ENCODE data around the gene VCAN.

The VCAN gene

GRCh38 chr5:83564069-83564749, 92.7 kb downstream of the VCAN start:
- peak; percentile 91 for DNase-seq (ENCODE audit: low spot score)

GRCh38 chr5:83567741-83568140, 96.2 kb downstream of the VCAN start:
- no peak for DNase-seq (ENCODE audit: low spot score)

- no peak for DNase-seq (ENCODE audit: low spot score)
Observed at GRCh38 chr5:83568186-83568585, 96.6 kb downstream of the VCAN start.

DNA sequence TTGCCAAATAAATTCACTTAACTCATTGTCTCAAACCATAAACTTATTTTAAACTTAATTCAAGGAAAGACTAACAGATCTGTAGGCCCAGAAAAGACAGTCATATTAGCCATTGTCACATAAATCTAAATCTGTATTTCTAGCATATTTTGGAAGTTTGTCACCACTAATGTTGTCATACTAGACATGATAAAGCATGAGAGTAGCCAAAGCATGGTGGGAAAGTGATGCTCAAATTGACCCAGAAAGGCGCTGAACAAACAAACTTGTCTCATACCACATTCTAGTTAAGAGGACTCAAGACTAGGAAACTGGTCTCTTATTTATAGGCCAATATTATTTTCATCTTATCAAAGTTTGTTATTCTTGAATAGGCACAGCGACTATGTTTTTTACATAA, 99.4 kb downstream of the VCAN start:
- DNase-seq (ENCODE audit: low spot score), result no peak

DNA sequence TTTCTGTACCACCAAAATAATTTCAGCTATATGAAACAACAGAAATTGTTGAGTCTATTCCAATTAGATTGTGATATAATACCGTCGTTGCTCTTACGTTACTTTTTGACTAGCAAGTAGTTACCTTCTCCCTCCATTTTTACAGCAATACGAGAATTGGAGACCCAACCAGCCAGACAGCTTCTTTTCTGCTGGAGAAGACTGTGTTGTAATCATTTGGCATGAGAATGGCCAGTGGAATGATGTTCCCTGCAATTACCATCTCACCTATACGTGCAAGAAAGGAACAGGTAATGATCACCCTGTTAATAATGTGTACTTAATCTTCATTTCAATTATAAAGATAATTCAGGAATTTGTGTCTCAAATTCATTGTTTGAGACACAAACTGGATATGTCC, 100.7 kb downstream of the VCAN start:
- no peak for DNase-seq (ENCODE audit: low spot score)

DNA sequence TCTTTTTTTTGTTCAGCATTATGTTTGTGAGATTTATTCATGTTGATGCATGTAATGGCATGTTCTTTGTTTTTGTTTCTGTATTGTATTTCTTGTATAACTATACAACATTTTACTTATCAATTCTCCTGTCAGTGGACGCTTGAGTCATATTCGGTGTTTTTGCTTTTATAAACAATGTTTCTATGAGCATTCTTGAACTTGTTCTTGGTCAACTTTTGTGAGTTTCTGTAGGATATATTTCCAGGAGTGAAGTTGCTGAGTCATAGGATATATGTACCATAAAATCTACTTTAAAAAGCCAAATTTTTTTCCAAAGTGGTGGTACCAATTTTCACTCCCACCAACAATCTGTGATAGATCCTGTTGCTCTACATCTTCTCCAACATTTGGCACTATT, 104.8 kb downstream of the VCAN start:
- DNase-seq (ENCODE audit: low spot score), result no peak

DNA sequence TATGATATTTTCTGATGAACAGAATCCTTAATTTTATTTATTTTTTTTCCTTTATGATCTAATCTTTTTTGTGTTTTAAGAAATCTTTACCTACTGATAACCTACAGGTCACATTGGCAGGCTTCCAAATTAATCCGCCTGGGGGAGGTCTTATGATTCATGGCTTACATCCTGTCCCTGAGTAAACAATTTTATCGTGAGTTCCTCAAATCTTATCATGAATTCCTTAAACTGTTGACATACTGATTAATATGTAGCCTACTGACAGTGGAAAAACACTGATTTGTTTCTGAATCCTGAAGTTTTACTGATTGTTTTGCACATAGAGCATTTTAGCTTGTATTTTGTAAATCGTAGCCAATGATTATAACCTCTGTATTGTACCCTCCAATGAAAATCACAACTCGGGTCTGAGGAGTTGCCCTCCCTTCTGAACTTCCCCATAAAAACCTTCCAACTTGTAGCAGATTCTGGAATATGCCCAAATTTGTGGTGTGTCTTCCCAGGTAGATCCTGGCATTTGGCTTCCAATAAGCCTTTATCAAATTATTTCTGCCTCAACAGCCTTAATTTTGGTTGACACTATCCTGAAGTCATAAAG, 105.6 kb downstream of the VCAN start:
- no peak for DNase-seq (ENCODE audit: low spot score)

DNA sequence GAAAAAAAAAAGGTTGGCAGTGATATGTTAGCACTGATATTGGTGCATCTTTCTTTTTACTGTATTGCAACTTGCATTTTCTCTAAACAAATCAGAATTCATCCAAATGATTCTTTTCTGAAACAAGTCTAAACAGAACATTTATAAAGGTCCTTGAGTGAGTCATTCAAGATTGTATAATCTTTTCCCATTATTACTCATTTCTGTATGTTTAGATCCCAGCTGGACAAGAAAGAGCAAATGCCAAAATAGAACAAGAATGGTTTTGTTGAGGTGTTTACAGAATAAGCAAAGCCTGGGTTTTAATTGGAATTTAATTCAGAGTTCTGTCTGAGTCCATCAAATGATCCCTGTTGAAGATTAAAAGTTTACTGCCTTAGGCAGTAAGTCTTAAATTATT, 112.3 kb downstream of the VCAN start:
- DNase-seq (ENCODE audit: low spot score), result peak; percentile 37

GRCh38 chr5:83586874-83587776, 115.6 kb downstream of the VCAN start:
- no peak for DNase-seq (ENCODE audit: low spot score)

DNA sequence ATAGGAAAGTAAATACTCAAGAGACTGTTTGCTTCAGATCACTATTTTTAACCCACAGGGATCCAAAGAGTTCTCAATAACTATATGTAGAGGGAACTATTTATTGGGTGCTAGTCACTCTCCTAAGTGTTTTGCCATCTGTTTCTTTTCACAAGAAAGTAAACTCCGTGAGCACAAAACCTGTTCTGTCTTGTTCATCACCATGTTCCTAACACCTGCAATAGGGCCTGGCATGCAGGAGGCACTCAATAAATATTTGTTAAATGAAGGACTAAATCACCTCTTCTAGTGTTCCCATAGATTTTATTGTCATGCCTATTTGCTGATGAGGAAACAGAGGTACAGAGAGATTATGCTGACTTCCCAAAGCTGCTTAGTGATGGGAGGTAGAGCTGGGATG, 118.2 kb downstream of the VCAN start:
- no peak for DNase-seq (ENCODE audit: low spot score)

DNA sequence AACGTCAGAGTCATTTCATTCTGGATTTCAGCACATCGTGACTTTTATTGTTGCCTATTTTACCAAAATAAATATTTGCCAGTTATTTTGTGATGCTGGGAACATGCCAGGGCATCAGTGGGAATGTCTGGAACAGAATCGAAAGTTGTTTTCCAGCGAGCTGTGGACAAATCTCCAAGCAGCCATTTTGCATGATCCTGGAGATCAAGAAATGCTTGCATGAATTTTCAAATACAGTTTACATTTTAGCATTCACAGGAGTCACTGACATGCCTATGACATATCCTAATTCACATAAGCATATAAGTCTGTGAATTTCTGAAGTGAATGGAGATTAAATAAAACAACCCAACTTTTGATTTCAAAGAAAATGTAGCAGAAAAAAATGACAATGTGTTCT, 119.4 kb downstream of the VCAN start:
- DNase-seq (ENCODE audit: low spot score), result no peak

DNA sequence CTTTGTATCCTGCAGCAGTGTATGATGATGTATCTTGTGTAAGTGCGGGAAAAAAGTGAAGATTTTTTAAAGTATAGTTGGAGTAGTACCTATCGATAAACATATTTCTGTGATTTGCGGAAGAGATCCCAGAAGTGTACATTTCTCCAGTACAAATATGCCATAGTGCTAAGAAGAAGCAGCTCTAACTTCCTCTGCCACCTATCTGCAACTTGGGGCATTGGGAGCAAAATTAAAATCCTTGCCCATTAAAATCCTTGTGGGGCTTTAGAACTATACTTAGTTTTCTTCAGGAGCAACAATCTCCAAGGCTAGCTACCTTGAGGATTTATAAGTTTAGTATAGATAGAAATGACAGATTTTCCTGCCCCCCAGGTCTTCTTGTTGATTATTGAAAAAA, 123.7 kb downstream of the VCAN start:
- DNase-seq (ENCODE audit: low spot score), result no peak

DNA sequence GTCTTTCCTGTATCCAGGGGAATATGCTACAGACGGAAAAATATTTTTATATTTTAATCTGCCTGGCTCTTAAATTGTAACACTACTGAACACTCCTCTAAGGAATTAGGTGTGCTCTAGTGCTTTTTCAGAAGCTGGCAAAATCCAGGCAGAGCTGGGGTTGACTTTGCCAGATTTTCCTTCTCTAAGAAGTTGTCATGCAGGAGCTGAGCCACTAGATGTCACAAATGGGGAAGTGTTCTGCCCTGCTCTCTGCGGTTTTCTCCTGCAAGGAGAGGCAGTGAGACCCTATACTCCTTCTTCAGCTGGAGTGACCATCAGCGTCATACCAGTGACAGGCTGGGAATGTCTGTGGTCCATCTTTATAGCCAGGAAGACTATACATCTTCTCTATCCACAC, 136.6 kb downstream of the VCAN start:
- peak; percentile 71 for DNase-seq (ENCODE audit: low spot score)

- DNase-seq (ENCODE audit: low spot score), result no peak
Observed at GRCh38 chr5:83614841-83615240, 143.3 kb downstream of the VCAN start.

DNA sequence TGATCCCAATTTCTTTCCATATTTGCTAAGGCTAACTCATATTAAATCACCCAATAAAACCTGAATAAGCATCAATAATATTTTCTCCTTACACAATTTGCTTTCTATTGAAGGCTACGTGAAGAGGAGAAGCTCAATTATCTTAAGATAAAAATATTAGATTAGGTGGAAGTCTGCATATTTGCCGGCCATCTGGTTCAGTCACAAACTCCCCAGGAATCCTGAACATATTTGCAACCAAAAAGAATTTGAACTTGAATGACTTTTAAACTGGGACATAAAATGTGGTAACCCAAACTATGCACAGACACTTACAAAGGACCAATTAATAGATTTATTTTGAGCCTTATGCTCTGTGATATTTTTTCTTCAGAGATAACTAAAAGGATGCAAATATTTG, 156.8 kb downstream of the VCAN start:
- no peak for DNase-seq (ENCODE audit: low spot score)
